Fibroblast of lung (primary cell): Measurements from ENCODE around the gene AADAT.

Experiments used
- CTCF ChIP-seq, 2 donors: IDR thresholded peaks in 1 of 2; conservative IDR thresholded peaks in 1 of 2; 1 replicate in 1 of 2; 2 replicates in 1 of 2; pipeline ENCODE4 v1.5.1; 2011 to 2012; ENCODE audit warnings: low read length in 2 of 2, control low read depth in 1 of 2, inconsistent platforms in 1 of 2, low read depth in 1 of 2, mild to moderate bottlenecking in 1 of 2
- EZH2 ChIP-seq: IDR thresholded peaks from 2 replicates; pipeline ENCODE4 v1.5.1; 2012; ENCODE audit warnings: low read length, control low read depth, mild to moderate bottlenecking; ENCODE audit errors: missing control alignments

GRCh38 chr4:170011921-170012628, 77.7 kb downstream of the AADAT start:
- no peak for TF ChIP-seq EZH2
- no peak for TF ChIP-seq CTCF (conservative IDR thresholded peaks at IDR 0.05 in 1 of 2, IDR thresholded peaks at IDR 0.05 in 1 of 2; ENCODE audit: low read depth in 1 of 2, low read length in 2 of 2)
